SK-N-SH (cell line): ENCODE measurements around the gene MAGI2.

ENCODE experiments used
- CHD2 ChIP-seq: fragments of 150-350 bp; IDR thresholded peaks from 2 replicates; pipeline ENCODE4 v1.6.1; 2018; ENCODE audit warnings: low read length; ENCODE audit not compliant: partially characterized antibody
- EZH2phosphoT487 ChIP-seq: fragments of 200-600 bp; sonication (generic); IDR thresholded peaks from 2 replicates; pipeline ENCODE4 v1.6.1; 2017; ENCODE audit warnings: low read depth, mixed run types, mild to moderate bottlenecking, antibody characterized with exemption, moderate library complexity, borderline replicate concordance
- FOSL2 ChIP-seq: IDR thresholded peaks from 2 replicates; pipeline ENCODE4 v1.4.0; 2012; ENCODE audit warnings: low read depth, mild to moderate bottlenecking, moderate library complexity, borderline replicate concordance
- FOXM1 ChIP-seq: IDR thresholded peaks from 2 replicates; pipeline ENCODE4 v1.4.0; 2012; ENCODE audit warnings: low read depth, mild to moderate bottlenecking
- GABPA ChIP-seq: IDR thresholded peaks from 2 replicates; pipeline ENCODE4 v1.4.0; 2012; ENCODE audit warnings: low read depth, mild to moderate bottlenecking
- MEF2A ChIP-seq: IDR thresholded peaks from 2 replicates; pipeline ENCODE4 v1.4.0; 2012; ENCODE audit warnings: low read depth, borderline replicate concordance
- RAD21 ChIP-seq: IDR thresholded peaks from 2 replicates; pipeline ENCODE4 v1.6.1; 2012; ENCODE audit warnings: mild to moderate bottlenecking, low read length
- RFX5 ChIP-seq: IDR thresholded peaks from 2 replicates; pipeline ENCODE4 v1.6.1; 2012; ENCODE audit warnings: mild to moderate bottlenecking, improper control_type of control experiment, low read length
- SMC3 ChIP-seq: IDR thresholded peaks from 2 replicates; pipeline ENCODE4 v1.6.1; 2012; ENCODE audit warnings: low read depth, low read length, improper control_type of control experiment
- TEAD4 ChIP-seq: IDR thresholded peaks from 2 replicates; pipeline ENCODE4 v1.4.0; 2012; ENCODE audit warnings: mild to moderate bottlenecking, borderline replicate concordance; ENCODE audit not compliant: insufficient read depth
- TF ChIP-seq, protein P1 (sequence below): IDR thresholded peaks from 2 replicates; pipeline ENCODE4 v1.4.0; 2012; ENCODE audit warnings: low read depth
- TF ChIP-seq, protein P2 (sequence below): fragments of 200-600 bp; sonication (generic); IDR thresholded peaks from 2 replicates; pipeline ENCODE4 v1.6.1; 2017; ENCODE audit warnings: antibody characterized with exemption, mild to moderate bottlenecking, moderate library complexity

DNA sequence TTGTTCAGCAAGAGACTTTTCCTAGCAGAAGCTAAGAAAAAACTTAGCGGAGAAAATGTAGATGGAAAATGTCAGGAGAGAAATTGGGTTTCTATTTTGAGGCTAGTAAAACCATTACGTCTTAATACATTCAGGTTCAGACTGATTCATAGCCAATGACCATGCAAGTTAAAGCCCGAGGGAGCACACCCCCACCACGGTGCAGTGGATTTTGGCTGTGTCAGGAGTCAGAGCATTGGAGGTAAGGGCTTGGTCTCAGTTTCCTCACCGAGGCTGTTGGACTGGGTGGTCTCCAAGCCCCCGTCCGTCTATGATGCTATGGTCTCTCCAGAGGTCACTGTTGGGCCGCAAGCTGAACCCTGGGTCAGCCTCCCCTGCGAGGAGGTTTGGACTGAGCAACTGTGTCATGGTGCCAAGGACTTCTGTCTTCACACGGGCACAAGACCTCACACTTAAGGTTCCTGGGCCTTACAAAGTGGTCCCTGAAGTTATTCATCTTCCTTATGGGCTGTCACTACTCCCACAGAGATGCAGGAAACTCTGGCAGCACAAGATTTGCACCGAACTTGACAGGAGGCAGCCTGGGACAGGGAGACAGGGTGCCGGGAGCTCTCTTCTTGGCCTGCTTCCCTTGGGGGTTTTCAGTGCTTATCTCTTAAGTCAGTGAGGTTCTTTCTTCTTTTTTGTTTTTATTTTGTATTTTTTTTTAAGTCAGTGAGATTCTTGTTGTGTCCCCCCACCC, 1468.1 kb downstream of the MAGI2 start:
- TF ChIP-seq, protein P1, sequence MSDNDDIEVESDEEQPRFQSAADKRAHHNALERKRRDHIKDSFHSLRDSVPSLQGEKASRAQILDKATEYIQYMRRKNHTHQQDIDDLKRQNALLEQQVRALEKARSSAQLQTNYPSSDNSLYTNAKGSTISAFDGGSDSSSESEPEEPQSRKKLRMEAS: no peak
- TF ChIP-seq, protein P2, sequence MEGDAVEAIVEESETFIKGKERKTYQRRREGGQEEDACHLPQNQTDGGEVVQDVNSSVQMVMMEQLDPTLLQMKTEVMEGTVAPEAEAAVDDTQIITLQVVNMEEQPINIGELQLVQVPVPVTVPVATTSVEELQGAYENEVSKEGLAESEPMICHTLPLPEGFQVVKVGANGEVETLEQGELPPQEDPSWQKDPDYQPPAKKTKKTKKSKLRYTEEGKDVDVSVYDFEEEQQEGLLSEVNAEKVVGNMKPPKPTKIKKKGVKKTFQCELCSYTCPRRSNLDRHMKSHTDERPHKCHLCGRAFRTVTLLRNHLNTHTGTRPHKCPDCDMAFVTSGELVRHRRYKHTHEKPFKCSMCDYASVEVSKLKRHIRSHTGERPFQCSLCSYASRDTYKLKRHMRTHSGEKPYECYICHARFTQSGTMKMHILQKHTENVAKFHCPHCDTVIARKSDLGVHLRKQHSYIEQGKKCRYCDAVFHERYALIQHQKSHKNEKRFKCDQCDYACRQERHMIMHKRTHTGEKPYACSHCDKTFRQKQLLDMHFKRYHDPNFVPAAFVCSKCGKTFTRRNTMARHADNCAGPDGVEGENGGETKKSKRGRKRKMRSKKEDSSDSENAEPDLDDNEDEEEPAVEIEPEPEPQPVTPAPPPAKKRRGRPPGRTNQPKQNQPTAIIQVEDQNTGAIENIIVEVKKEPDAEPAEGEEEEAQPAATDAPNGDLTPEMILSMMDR: no peak
- TF ChIP-seq CHD2 (no peak), TEAD4 (no peak), RAD21 (no peak), FOSL2 (no peak), MEF2A (no peak), RFX5 (no peak), SMC3 (no peak), EZH2phosphoT487 (no peak), FOXM1 (no peak), GABPA (no peak)
